Fibroblast of gingiva (primary cell): ENCODE data around the gene TGFBR2.
A peak's percentile ranks its signal among the peaks of the same experiment; 100 is the strongest.
"Not testable (repeated sequence)": the region's sequence is repeated elsewhere in the genome, so short reads cannot be mapped to it uniquely, and the experiment has no call there.

Source experiments
- DNase-seq: peaks from one replicate; pipeline ENCODE4 v3.0.0-alpha.2; 2011; ENCODE audit warnings: low read depth

Gene TGFBR2

DNA sequence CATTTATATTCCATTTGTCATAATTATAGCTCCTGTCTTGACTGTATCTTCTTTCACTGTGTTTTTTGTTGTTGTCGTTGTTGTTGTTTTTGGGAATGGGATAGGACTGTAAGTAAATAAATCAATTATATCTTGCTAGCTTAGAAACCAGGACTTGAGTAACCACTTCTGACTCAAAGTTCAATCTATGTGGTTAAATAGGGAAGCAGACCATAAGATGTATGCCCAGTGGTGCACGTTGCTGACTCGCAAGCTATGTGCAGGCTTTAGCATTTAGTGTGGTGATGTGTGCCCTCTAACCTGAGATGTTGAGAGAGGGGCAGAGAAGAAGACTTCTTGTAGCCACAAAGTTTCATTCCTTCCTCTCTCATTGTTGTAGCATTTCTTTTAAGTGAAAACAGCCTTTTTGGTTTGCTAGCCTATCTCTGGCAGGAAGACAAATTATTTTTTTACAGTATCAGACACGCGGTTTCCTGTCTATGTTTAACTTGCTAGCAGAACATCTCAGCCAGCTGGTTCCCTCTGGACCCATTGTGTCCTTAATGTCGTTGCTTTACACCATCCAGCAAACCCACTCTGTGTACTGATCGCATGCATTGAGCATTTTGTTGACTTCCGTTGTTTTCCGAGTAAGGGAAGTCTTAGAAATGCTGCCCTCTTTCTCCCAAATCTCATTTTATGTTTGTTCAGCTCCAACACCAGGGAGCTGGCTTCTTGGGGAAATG lies 52.1 kb downstream of the TGFBR2 start:
- DNase-seq = peak; percentile 68

DNA sequence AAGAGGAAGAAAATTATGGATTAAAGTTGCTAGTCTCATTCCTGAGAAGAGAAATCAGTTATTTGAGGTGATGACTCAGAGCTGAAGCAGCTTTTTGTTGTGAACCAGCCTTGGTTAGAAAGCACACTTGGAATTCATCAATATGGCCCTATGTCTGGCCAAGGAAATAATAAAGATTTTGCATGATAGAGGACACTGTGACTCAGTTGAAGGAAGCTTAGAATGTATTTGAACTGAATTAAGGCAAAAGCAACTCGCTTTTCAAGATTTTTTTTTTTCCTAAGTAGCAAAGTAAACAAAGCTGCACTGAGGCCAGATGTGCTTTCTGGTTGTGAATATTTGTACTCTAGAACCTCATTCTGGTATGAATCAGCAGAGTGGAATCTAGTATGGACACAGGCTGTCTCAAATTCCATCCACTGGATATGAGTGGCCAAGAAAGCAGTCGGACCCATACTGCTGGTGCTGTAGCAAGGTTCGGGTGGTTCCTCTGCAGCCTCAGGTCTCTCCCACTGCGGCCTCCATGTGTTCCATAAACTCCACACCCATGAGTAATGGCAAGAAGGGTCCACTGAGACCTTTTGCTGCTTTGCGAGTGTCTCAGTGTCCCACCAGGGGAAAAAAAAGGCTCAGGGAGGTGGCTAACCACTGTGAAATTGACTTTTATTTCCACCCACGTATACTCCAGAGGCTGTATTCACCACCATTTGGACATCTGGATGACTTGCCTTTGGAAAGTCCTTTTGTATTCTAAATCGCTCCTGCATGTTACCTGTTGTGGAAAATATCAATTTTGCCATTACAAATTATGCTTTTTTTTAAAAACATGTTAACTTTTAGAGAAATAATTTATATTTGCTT lies 53.1 kb downstream of the TGFBR2 start:
- DNase-seq = peak; percentile 86

DNA sequence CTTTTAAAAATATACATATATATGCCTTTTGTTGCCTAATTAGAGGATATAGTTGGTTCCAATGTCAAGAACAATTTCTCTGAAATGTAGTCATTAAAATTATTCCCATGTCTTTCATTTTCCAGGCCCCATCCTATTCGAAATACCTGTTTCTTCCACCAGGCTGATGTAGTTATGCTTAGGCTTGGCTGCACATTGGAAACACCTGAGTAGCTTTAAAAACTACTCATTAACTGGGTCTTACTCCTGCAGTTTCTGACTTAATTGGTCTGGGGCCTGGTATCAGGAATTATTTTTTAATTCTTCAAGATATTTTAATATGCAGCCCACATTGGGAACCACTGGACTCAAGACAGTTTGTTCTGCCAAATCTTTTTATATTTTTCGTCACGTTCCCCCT lies 53.7 kb downstream of the TGFBR2 start:
- DNase-seq = no peak

DNA sequence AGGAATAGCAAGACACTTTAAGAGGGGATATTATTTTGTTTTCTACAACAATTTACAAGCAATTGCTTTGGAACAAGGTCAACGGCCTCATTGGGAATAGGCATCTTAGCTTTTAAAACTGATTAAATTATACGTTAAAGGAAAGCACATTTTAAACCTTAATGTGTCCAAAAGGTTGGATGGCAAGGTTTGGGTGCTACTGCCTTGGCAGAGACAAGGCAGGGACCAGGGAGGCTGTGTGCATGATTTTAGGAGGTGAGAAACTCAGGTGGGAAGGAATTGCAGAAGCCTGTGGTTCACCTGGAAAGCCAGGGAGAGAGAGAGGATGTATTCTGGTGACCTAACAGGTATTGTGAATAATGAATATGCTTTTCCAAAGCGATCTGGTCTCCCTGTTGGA lies 54.3 kb downstream of the TGFBR2 start:
- DNase-seq = no peak

DNA sequence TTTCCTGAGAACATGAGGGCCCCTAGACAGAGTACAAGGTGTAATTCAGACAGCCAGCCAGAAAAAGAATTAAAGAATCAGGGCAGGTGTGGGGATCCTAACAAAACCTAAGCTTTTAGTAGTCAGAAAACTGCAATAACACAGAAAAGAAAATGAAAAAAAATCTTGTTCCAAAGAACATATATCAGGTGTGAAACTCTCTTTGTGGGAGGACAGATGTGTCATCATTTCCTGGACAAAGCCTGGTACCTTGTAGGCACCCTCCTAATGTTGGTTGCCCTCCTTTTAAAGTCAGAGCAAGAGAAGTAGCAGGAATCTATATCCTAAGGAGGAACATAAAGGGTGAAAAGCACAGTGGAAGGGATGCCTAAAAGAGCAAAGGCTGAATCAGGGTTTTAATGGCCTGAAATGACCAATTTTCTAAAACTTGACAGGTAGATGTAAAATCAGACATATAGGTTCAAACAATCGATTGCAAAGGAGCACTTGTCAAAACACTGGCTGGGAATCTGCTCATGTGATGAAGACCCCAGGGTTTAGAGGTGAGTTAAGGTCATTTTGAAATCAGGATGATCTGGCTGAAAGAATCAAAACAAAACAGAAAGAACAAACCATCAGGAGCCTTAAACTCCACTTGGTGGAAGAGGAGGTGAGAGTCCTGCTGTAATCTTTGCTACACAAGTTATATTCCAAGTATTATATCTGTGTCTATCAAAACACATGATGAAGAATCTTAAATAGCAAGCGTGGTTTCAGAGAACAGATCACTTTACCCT lies 54.9 kb downstream of the TGFBR2 start:
- DNase-seq = no peak

DNA sequence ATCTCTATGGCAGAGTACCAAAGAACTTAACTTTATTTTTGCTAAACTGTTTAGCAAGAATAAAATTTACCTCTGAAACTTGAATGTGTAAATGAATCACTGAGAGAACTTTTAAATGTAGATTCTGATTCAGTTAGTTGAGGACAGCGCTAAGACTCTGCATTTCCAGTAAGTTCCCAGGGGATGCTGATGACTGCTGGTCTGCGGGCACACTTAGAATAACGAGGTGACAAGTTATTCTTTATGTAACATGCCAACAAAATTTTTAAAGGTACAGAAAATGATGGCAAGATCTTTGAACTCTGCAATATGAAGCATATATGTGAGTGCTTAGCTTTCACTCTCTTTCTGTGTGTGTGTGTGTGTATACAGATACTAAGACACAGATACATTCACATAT lies 56.4 kb downstream of the TGFBR2 start:
- DNase-seq = no peak

DNA sequence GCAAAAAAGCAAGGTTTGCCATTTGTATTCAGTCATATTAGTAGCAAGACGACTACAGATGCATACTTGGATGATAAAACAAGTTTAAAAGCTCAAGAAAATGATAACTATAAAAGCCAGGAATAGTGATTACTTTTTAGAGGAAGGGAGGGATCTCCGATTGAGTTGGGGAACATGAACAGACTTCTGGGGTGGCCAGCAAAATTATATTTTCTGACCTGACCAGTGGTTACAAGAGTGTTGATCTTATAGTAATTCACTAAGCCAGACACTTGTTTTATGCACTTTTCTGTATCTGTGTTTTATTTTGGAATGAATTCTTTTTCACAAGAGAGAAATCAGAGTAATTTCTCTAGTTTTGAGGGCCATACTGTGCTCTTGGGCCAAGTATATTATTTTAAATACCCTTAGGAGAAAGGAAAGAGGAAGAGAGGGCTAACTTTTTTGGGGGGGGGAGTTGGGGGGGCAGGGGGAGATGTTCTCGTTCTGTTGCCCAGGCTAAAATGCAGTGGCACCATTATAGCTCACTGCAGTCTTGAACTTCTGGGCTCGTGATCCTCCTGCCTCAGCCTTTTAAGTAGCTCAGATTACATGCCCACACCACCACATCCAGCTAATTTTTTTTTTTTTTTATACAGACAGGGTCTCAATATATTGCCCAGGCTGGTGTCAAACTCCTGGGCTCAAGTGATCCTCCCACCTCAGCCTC lies 57.3 kb downstream of the TGFBR2 start:
- no peak for DNase-seq

DNA sequence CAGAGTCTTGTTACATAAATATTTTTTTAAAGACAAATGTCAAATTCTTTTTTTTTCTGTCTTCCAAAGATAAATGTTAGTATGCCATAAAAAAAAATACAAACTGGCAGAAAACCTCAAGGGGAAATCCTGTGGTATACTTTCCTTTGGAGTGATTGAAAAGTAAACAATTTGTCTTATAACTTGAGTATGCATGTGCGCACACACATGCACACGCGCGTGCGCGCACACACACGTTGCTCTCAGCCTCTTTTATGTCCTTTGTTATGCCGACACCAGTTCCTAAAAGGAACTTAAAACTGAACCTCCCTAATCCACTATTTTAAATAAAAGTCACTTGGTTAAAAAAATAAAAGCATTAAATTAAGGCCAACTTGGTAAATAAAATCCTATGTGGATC lies 58.1 kb downstream of the TGFBR2 start:
- no peak for DNase-seq

DNA sequence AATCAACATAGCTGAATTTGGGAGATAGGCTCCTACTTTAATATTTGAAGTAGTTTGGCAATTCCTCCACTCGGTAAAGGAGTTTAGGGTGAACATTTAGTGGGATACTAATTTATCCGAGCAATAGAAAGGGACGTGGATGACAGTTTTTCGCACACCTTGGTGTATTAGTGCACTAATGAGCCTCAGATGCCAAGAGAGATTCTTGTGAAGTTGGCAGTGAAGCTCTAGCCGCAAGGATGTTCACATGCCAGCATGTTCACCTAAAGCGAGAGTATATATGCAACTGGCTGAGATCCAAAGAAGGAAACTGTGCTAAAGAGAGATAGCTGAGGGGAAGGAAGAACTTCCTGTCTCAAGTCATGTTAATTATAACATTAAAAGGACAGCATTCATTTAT lies 58.5 kb downstream of the TGFBR2 start:
- DNase-seq = no peak

DNA sequence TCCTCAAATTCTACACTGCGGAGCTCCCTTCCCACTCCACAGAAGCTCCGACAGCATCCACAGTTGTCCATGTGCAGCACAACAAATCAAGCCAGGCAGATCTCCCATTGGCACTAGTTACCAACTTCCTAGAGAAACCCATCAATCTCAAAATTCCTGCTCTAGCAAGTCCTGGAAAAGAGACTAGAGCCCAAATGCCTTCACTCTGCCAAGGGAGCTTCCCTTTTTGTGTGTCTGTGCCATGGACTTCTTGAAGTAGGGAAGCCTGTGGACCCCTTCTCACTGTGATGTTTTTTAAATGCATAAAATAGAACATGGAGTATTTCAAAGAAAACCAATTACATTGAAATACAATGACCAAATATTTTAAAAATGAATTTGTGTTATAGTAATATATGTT lies 59.1 kb downstream of the TGFBR2 start:
- no peak for DNase-seq

DNA sequence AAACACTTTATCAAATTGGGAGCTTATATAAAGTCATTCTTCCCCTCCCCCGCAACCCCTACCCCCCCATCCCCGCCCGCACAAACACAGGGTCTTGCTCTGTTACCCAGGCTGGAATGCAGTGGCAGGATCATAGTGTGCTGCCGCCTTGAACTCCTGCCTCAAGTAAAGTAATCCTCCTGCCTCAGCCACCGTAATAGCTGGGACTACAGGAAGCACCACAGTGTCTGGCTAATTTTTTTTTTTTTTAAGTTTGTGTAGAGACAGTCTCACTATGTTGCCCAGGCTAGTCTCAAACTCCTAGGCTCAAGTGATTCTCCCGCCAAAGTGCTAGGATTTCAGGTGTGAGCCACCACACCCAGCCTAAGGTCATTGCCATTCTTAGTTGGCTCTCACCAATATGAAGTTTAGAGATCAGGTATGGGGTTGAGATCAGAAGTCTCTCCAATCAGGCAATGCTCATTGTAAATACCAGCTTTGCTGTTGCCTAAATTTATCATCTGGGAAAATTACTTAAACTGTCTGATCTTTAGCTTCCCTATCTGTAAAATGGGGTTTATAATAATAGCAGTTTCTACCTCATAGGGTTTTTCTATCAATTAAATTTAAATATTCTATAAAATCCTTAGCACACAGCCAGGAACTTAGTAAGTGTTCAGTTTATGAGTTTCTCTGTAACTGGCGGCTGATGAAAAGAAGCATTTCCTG lies 60.3 kb downstream of the TGFBR2 start:
- DNase-seq = no peak

DNA sequence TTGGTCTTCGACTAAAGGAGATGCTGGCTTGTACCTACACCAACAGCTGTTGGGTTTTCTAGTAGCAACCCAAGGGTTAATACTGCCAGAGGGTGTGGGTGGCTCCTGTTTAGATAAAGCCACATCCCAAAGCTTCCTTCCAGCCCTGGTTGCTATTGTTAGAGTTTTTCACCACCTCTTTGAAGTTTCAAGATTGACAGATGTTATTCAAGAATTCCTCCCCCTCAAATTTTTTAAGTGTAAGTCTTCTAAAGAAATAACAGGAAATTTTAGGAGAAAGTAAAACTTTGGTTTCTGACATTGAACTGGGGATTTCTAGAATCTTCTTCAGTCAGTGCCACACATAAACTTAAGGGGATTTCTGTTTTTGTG lies 60.9 kb downstream of the TGFBR2 start:
- no peak for DNase-seq

DNA sequence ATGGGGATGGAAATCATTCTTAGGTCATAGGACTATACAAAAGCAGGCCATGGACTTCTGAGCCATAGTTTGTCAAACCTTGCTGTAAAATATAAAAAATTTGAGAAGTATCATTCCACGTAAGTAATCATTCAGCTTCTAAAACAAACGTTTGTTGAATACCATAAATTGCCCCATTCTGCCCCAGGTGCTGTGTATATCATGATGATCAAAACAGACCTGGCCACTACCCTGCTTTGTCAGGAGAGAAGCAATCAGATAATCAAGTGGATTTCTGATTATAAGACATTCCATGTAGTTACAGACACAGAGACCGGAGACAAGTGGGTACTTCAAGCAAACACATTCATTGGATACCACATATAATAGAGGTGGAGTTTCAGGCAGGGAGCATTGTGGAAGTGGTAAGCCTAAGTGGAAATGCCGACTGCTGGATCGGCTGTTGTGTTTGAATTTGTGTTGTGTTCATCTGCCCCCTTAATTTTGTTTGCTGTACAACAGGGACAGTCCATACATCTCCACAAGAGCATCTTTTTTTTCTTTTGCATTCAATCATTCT lies 61.7 kb downstream of the TGFBR2 start:
- DNase-seq = no peak

DNA sequence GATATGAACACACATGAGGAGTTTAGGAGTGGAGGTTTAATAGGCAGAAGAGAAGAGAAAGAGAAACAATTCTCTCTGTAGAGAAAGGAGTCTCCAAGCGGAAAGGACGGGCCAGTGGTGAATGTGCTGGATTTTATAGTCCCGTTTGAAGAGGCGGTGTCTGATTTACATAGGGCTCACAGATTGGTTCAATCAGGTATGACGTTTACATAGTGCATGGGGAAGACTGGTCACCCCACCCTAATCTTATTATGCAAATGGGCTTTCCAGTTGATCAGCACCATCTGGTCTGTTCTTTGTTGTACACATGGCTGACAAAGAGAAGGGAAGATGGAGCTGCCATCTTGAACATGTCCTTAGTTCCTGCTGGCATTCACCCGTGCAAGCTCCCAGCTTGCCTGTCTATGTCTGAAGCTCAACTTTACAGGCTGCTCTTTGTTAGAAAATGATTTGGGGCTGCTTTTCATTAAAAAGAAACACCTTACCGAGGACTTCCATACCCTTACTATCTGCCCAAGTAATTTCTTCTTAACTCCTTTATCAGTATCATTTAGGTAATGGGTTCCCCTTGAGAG lies 63.0 kb downstream of the TGFBR2 start:
- not testable (repeated sequence) for DNase-seq

DNA sequence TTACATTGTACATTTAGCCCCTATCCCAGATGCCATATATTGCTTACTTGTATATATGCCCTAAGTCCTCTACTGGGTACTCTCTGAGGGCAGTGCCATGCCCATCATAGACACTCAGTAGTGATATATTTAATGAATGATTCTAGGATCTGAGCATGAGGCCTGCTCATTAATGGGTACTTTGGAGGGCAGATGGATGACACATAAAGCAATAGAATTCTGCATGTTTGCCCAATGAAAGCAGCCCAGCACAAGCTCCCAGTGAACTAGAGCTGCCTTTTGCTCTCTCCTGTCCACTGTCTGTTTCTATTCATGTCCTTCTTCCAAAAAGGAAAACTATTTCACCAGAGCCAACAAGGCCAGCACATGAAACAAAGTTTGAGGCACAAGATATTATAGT lies 63.9 kb downstream of the TGFBR2 start:
- DNase-seq = no peak

DNA sequence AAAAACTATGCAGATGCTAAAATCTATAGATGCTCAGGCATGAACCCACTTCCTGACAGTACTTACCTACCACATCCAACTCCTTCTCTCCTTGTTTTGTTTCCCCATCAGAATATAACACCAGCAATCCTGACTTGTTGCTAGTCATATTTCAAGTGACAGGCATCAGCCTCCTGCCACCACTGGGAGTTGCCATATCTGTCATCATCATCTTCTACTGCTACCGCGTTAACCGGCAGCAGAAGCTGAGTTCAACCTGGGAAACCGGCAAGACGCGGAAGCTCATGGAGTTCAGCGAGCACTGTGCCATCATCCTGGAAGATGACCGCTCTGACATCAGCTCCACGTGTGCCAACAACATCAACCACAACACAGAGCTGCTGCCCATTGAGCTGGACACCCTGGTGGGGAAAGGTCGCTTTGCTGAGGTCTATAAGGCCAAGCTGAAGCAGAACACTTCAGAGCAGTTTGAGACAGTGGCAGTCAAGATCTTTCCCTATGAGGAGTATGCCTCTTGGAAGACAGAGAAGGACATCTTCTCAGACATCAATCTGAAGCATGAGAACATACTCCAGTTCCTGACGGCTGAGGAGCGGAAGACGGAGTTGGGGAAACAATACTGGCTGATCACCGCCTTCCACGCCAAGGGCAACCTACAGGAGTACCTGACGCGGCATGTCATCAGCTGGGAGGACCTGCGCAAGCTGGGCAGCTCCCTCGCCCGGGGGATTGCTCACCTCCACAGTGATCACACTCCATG lies 65.3 kb downstream of the TGFBR2 start:
- no peak for DNase-seq

DNA sequence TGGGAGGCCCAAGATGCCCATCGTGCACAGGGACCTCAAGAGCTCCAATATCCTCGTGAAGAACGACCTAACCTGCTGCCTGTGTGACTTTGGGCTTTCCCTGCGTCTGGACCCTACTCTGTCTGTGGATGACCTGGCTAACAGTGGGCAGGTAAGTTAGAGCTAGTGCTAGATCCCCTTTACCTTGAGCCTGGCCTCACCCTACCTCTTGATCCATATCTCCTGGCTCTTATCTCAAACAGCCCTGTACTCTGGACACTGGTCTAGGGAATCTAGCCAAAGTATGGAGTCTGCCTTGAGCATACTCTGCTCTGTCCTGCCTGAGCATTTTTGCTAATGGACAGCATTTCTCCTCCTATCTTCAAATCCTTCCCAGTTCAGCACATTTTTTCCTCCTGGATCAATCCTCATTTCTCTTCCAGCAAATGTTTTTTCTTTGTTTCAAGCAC lies 65.9 kb downstream of the TGFBR2 start:
- DNase-seq = no peak

DNA sequence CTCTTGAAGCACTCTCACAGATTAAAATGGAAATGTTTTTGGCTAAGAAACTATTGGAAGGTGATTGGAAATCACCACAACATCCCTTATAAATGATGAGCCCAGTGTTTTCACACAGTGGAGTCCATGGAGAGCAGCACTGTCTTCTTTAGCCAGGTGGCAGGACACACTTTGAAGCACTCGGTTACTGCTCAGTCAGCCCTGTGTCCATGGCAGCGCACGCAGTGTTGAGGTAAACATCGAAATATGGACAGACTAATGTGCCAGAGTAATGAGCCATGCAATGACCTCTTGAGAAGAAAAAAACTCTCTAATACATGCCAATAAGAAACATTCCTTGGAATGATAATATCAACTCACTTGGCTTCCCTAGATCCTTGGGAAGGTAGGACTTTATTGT lies 66.6 kb downstream of the TGFBR2 start:
- no peak for DNase-seq

DNA sequence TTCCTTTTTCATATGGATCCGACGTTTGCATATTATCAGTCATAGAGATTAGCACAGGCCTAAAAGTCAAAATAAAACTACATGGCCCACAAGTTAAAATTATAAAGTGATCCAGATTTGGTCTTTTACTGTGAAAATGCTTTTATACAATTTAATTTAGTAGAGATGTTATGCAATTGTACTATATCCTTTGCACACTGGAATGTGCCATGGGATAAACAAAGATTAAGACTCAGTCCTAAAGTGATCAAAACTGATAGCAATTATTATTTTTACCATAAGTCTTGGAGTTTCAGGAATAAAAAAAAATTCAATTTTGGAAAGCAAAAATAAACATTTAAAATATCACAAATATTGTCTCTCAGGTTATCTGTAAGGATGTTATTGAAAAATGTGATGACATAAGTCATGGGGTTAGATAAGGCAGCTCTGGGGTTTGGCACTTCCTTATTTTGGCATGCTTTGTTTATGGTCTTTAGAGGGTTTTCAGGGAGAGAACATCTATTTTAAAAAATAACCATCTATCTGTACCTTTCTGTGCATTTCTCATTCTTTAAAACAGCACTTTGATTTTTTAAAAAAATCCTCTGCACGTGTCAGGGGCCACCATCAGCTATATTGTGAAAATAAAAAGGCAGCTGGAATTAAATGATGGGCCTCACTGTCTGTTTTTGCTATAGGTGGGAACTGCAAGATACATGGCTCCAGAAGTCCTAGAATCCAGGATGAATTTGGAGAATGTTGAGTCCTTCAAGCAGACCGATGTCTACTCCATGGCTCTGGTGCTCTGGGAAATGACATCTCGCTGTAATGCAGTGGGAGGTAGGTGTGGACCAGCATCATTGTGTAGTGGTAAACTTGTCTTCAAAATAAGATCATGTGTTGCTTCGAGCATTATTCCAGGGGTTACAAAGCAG lies 67.3 kb downstream of the TGFBR2 start:
- no peak for DNase-seq
